ENCODE measurements around the gene KCNH2. TPM values are rescaled to one million over a fixed set of nuclear protein-coding genes. Genes with fewer than 3 reads are reported as not detected.

KCNH2 gene
- total and polyA plus RNA-seq, 10 of the 15 experiments (the other 5 are each of a cell fraction or from before 2014, with no cell fraction given) = 0.04 to 0.24 (median 0.17) TPM; not detected in 6

- ATAC-seq (no peak), FAIRE-seq (no peak), DNase-seq (ENCODE audit: low read depth, low spot score) (no peak)
- ChIA-PET SMC1A (ENCODE audit: uncharacterized antibody, unreplicated experiment) (interaction anchor here (1.0 to 1.2 kb wide), 2 partner anchors 23 to 147 kb away, joined by 3 to 5 read pairs; no protein-coding TSS in a partner anchor), POLR2A (no interaction called here), CTCF (interaction anchor here (0.9 to 2.0 kb wide), 12 partner anchors 16 to 183 kb away, joined by 3 to 29 read pairs (median 4); partner anchors contain the start of gene NOS3), RAD21 (ENCODE audit: unreplicated experiment) (interaction anchor here (0.6 to 1.6 kb wide), 3 partner anchors 23 to 183 kb away, joined by 3 to 5 read pairs (median 4); no protein-coding TSS in a partner anchor)
- Histone ChIP-seq H3K4me2 (ENCODE audit: control insufficient read depth, insufficient read depth) (no peak overlapping the region), H3K79me2 (ENCODE audit: control insufficient read depth, insufficient read depth, low read length) (no peaks in the 10 kb centered on the region), H3K9me3 (replicated peaks; ENCODE audit: control insufficient read depth, insufficient read depth, low read length) (no peaks in the 10 kb centered on the region), H4K20me1 (ENCODE audit: control insufficient read depth, insufficient read depth) (no peaks in the 10 kb centered on the region), H2AFZ (ENCODE audit: control insufficient read depth, low read depth, low read length) (no peak overlapping the region), H3K4me1 (ENCODE audit: control insufficient read depth, insufficient read depth, low read length) (no peaks in the 10 kb centered on the region), H3K9ac (ENCODE audit: control insufficient read depth, insufficient read depth, low read length) (no peak overlapping the region), H3K36me3 (ENCODE audit: control insufficient read depth in 2 of 2, insufficient read depth in 2 of 2, low read length in 1 of 2) (no peaks in the 10 kb centered on the region), H3K27me3 (replicated peaks in 1 of 2; ENCODE audit: control insufficient read depth in 2 of 2, insufficient read depth in 2 of 2, low read length in 1 of 2) (no peaks in the 10 kb centered on the region; a peak in 3 of 4 replicates), H3K27ac (ENCODE audit: control insufficient read depth, insufficient read depth) (no peak overlapping the region), H3K4me3 (no peak overlapping the region)
- in situ Hi-C loops (cut with MboI) (no loop called here), intact Hi-C loops (cut with micrococcal nuclease; ENCODE audit: unreplicated experiment) (loop anchor here (2.0 kb wide), 1 partner anchor 23 kb away; no protein-coding TSS in a partner anchor)
- WGBS (ENCODE audit: insufficient coverage, insufficient replicate concordance, low lambda C conversion rate, missing lambda C conversion rate) = 0% methylated on average over 2 of the region's 2 CpGs
- no TSS peak for BruUV-seq (replicated peaks)
- no peak for TF ChIP-seq MLLT1 (IDR thresholded peaks at IDR 0.05)
- no peak for TF ChIP-seq TCF7 (IDR thresholded peaks at IDR 0.05; ENCODE audit: borderline replicate concordance)
- TF ChIP-seq ZZZ3 (IDR thresholded peaks at IDR 0.05; ENCODE audit: control insufficient read depth, insufficient read length, low read depth) = no peak
- TF ChIP-seq ATF3 (IDR thresholded peaks at IDR 0.05; ENCODE audit: borderline replicate concordance, extremely low read depth, low read depth, low read length) = no peak
- no peak for TF ChIP-seq CEBPZ (IDR thresholded peaks at IDR 0.05; ENCODE audit: low read depth, low read length)
- TF ChIP-seq HDGF (IDR thresholded peaks at IDR 0.05) = no peak
- TF ChIP-seq KDM1A (IDR thresholded peaks at IDR 0.05; ENCODE audit: borderline replicate concordance) = no peak
- TF ChIP-seq EGR1 (IDR thresholded peaks at IDR 0.05; ENCODE audit: borderline replicate concordance in 1 of 2, low read depth in 2 of 2, low read length in 2 of 2) = no peak
- TF ChIP-seq STAT1 (conservative IDR thresholded peaks at IDR 0.05) = no peak
- no peak for TF ChIP-seq NFYB (IDR thresholded peaks at IDR 0.05; ENCODE audit: insufficient read depth, low read depth, low read length)
Observed at GRCh38 chr7:150962290-150962552, 15.9 kb downstream of the KCNH2 start.
